ENCODE measurements around the gene TJP2.

- TF ChIP-seq, protein P1, sequence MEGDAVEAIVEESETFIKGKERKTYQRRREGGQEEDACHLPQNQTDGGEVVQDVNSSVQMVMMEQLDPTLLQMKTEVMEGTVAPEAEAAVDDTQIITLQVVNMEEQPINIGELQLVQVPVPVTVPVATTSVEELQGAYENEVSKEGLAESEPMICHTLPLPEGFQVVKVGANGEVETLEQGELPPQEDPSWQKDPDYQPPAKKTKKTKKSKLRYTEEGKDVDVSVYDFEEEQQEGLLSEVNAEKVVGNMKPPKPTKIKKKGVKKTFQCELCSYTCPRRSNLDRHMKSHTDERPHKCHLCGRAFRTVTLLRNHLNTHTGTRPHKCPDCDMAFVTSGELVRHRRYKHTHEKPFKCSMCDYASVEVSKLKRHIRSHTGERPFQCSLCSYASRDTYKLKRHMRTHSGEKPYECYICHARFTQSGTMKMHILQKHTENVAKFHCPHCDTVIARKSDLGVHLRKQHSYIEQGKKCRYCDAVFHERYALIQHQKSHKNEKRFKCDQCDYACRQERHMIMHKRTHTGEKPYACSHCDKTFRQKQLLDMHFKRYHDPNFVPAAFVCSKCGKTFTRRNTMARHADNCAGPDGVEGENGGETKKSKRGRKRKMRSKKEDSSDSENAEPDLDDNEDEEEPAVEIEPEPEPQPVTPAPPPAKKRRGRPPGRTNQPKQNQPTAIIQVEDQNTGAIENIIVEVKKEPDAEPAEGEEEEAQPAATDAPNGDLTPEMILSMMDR (IDR thresholded peaks at IDR 0.05; ENCODE audit: low read length): no peak
- no peak for TF ChIP-seq EZH2 (IDR thresholded peaks at IDR 0.05; ENCODE audit: borderline replicate concordance, low read length)
These were observed 20.8 kb downstream of the TJP2 start for GRCh38 chr9:69194702-69195418.
